ENCODE results near the gene IFIT1B. TPM values are rescaled to one million over a fixed set of nuclear protein-coding genes. Genes with fewer than 3 reads are reported as not detected.

IFIT1B gene
- total and polyA plus RNA-seq, 9 of the 15 experiments (the other 6 are each of a cell fraction or from before 2014, with no cell fraction given) = not detected

GRCh38 chr10:89355394-89355931 is 22.4 kb upstream of the IFIT1B start (continued):
- TF ChIP-seq CLOCK (CRISPR knock-in tag; IDR thresholded peaks at IDR 0.05; ENCODE audit: borderline replicate concordance) = no peak
- TF ChIP-seq TAL1 (IDR thresholded peaks at IDR 0.05) = no peak
- TF ChIP-seq DMBX1 (CRISPR knock-in tag; IDR thresholded peaks at IDR 0.05; ENCODE audit: borderline replicate concordance) = peak; percentile 99
- TF ChIP-seq, protein P1, sequence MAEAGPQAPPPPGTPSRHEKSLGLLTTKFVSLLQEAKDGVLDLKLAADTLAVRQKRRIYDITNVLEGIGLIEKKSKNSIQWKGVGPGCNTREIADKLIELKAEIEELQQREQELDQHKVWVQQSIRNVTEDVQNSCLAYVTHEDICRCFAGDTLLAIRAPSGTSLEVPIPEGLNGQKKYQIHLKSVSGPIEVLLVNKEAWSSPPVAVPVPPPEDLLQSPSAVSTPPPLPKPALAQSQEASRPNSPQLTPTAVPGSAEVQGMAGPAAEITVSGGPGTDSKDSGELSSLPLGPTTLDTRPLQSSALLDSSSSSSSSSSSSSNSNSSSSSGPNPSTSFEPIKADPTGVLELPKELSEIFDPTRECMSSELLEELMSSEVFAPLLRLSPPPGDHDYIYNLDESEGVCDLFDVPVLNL (CRISPR knock-in tag; IDR thresholded peaks at IDR 0.05; ENCODE audit: low read depth) = no peak
- TF ChIP-seq, protein P2, sequence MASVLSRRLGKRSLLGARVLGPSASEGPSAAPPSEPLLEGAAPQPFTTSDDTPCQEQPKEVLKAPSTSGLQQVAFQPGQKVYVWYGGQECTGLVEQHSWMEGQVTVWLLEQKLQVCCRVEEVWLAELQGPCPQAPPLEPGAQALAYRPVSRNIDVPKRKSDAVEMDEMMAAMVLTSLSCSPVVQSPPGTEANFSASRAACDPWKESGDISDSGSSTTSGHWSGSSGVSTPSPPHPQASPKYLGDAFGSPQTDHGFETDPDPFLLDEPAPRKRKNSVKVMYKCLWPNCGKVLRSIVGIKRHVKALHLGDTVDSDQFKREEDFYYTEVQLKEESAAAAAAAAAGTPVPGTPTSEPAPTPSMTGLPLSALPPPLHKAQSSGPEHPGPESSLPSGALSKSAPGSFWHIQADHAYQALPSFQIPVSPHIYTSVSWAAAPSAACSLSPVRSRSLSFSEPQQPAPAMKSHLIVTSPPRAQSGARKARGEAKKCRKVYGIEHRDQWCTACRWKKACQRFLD (CRISPR knock-in tag; IDR thresholded peaks at IDR 0.05) = peak; percentile 95
- no peak for TF ChIP-seq ZNF347 (CRISPR knock-in tag; IDR thresholded peaks at IDR 0.05; ENCODE audit: low read depth)
- TF ChIP-seq, protein P3, sequence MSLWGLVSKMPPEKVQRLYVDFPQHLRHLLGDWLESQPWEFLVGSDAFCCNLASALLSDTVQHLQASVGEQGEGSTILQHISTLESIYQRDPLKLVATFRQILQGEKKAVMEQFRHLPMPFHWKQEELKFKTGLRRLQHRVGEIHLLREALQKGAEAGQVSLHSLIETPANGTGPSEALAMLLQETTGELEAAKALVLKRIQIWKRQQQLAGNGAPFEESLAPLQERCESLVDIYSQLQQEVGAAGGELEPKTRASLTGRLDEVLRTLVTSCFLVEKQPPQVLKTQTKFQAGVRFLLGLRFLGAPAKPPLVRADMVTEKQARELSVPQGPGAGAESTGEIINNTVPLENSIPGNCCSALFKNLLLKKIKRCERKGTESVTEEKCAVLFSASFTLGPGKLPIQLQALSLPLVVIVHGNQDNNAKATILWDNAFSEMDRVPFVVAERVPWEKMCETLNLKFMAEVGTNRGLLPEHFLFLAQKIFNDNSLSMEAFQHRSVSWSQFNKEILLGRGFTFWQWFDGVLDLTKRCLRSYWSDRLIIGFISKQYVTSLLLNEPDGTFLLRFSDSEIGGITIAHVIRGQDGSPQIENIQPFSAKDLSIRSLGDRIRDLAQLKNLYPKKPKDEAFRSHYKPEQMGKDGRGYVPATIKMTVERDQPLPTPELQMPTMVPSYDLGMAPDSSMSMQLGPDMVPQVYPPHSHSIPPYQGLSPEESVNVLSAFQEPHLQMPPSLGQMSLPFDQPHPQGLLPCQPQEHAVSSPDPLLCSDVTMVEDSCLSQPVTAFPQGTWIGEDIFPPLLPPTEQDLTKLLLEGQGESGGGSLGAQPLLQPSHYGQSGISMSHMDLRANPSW (CRISPR knock-in tag; IDR thresholded peaks at IDR 0.05) = no peak
- TF ChIP-seq NONO (IDR thresholded peaks at IDR 0.05; ENCODE audit: low read depth in 2 of 2, low read length in 1 of 2) = no peak
- no peak for TF ChIP-seq ZNF699 (CRISPR knock-in tag; IDR thresholded peaks at IDR 0.05; ENCODE audit: insufficient replicate concordance)
- no peak for TF ChIP-seq EWSR1 (IDR thresholded peaks at IDR 0.05; ENCODE audit: borderline replicate concordance, low read depth, partially characterized antibody)
- no peak for TF ChIP-seq ZNF133 (CRISPR knock-in tag; IDR thresholded peaks at IDR 0.05)
- TF ChIP-seq ELF4 (CRISPR knock-in tag; IDR thresholded peaks at IDR 0.05) = no peak
- peak; percentile 60; the same call in 1 of the 2 replicates for TF ChIP-seq ILK (tag; IDR thresholded peaks at IDR 0.05; ENCODE audit: borderline replicate concordance, low read depth)
- TF ChIP-seq, protein P4, sequence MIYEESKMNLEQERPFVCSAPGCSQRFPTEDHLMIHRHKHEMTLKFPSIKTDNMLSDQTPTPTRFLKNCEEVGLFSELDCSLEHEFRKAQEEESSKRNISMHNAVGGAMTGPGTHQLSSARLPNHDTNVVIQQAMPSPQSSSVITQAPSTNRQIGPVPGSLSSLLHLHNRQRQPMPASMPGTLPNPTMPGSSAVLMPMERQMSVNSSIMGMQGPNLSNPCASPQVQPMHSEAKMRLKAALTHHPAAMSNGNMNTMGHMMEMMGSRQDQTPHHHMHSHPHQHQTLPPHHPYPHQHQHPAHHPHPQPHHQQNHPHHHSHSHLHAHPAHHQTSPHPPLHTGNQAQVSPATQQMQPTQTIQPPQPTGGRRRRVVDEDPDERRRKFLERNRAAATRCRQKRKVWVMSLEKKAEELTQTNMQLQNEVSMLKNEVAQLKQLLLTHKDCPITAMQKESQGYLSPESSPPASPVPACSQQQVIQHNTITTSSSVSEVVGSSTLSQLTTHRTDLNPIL (CRISPR knock-in tag; IDR thresholded peaks at IDR 0.05) = 0 out of 2 replicates have a peak, but pooled peaks have one; percentile 49
- TF ChIP-seq MTA1 (IDR thresholded peaks at IDR 0.05; ENCODE audit: borderline replicate concordance) = no peak
- peak; percentile 80; the same call in 1 of the 2 replicates for TF ChIP-seq ERF (CRISPR knock-in tag; IDR thresholded peaks at IDR 0.05)
- no peak for TF ChIP-seq NCOA1 (IDR thresholded peaks at IDR 0.05; ENCODE audit: low read depth)
- TF ChIP-seq NEUROD1 (IDR thresholded peaks at IDR 0.05; ENCODE audit: borderline replicate concordance, low read depth, low read length, partially characterized antibody) = no peak

All from K562 (cell line).